Measurements from ENCODE around the gene KLHL36.

Gene KLHL36

DNA sequence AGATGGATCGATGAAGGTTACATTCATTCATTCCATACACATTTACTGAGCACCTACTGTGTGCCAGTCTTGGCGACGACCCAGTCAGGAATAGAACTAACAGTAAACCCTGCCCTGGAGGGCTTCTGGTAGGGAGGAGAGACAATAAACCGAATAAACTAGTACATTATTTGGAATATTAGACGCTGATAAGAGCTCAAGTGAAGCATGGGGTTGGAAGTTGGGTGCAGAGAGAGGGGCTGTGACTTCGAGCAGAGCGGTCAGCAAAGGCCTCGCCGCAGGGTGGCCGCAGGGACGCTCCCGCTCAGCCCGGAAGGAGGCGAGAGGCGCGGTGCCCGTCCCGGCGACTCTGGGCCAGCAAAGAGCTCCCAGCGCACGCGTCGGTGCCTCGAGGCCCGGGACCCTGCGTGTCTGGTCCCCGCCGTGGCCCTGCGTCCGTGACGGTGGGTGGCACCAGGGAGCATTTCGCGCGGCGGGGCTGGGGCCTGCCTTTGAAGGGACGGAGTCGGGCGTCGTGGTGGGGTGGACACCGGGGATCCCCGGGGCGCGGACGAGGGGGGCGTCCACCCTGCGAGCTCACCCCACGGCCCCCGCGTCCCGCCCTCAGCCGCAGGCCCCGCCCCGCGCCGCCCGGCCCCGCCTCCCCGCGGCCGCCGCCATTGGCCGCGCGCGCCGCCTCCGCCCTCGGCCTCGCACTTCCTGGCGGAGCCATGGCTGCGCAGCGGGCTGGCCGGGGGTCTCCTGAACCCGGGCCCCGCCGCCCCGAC, at the start of gene KLHL36:
TSS of gene KLHL36 (plus strand) at position 684 of the 767 bp plus-strand sequence. CDS start 2,357 bp downstream, outside the sequence.
- DNase-seq: no peak

GRCh38 chr16:84599521-84600202, 48.6 kb upstream of the KLHL36 start:
- DNase-seq: no peak

DNA sequence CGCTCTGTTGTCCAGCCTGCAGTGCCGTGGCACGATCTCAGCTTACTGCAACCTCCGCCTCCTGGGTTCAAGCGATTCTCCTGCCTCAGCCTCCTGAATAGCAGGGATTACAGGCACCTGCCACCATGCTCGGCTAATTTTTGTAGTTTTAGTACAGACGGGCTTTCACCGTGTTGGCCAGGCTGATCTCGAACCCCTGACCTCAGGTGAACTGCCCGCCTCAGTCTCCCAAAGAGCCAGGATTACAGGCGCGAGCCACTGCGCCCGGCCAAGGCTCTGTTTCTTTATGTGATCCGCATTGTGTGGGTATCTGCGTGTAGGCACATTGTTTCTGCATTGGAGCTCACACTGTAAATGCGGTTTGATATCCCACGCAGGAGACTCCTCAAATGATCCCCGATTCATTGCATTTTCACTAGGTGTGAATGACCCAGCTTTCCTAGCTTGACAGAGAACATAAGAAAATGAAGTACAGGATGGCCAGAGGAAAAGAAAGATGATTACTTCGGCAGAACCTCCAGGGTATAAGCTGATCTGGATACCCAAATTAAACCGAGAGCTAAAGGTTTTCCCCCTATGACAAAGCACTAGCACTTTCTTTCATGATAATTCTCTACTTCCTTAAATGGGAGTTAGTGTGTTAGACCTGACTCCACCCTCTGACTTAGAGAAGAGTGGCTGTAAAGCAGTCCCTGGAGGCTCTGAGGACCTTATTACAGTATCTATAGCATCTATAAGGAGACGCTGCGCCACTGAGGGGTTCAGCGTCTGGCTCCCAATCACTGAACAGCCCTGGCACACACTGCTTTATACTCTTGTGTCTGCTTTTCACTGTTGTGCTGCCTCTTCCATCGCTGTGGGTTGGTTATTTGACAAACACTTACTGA, 47.7 kb upstream of the KLHL36 start:
- no peak for DNase-seq

GRCh38 chr16:84603140-84603816, 45.0 kb upstream of the KLHL36 start:
- no peak for DNase-seq

DNA sequence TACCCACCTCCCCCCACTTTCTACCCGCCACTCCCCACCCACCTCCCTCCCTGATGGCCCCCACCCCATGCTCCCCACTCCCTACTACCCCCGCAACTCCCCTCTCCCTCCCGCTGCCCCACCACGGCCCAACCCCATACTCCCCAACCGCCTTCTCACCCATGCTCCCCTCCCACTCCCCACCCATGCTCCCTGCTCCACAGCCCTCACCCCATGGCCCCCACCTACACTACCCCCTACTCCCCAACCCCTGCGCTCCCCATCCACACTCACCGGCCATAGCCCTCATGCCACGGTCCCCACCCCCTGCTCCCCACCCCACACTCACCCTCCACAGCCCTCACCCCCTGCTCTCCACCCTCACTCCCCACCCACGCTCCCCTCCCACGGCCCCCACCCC, 44.4 kb upstream of the KLHL36 start:
- DNase-seq: no peak

DNA sequence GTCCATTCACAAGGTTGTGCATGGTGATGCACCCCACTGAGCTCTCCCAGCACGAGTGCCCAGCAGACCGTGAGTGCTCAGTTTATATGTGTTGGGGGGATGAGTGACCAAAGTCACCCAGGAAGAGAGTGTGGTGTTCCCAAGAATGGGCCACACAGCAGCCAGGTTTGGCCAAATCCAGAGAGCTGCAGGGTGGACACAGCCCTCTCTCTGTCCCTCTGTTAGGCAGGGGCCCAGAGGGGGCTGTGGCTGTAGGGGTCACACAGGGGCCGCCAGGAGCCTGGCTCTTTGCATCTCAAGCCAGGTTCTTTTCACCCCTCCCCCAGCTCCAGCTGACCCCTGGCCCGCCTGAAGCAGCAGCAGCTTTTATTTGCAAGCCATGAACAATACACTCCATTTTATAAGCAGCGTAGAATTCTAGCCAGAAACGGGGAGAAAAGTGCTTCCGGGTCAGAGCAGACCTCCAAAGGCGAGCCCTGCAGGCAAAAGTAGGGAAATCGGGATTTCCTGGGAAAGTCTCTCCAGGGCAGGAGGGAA, 43.8 kb upstream of the KLHL36 start:
- DNase-seq: no peak

DNA sequence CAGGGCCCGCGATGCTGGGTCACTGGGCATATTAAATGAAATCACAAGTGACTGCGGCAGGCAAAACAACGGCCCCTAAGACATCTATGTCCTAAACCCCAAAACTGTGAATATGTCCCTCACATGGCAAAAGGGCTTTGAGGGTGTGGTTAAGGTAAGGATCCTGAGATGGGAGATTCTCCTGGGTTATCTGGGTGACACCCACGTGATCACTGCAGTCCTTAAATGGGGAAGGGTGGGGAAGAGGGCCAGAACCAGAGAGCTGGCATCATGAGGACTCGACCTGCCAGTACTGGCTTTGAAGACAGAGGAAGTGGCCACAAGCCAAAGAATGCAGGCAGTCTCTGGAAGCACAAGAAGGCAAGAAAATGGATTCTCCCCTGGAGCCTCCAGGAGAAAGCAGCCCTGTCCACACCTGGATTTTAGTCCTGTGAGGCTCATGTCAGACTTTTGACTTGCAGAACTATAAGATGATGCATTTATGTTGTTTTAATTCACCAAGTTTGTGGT, 42.9 kb upstream of the KLHL36 start:
- no peak for DNase-seq

DNA sequence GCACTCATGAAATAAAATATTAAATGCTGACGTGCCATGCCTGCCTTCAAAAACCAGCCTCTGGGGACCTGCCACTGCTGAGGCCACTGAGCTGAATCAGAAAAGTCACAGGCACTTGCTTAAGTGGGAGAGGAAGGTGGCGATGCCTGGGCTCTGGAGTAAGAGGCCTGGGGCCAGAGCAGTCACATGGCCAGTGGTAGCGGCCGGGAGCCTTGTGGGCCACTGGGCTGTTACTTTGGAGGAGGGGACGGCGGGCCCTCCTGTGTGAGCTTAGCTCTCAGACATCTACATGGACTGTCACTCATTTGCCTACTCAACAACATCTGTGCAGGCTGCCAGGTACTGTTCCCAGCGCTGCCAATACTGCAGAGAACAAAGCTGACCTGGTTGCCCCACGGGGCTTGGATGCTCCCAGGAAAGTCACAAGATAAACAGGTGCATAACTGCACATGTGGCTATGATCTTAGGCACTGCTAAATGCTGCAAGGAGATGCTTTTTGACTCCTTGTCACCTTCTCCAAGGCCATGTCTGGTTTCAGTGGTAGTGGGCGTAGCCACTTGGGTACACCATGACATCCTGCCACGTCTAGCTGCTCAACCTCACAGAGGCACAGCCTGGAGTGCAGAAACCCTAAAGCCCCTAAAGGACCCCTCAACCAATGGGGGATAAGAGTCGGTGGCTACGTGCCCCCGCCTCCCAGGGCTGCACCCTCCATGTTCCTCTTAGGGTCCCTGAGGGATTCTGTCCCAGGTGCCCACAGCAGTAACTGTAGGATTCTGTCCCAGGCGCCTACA, 42.0 kb upstream of the KLHL36 start:
- no peak for DNase-seq

DNA sequence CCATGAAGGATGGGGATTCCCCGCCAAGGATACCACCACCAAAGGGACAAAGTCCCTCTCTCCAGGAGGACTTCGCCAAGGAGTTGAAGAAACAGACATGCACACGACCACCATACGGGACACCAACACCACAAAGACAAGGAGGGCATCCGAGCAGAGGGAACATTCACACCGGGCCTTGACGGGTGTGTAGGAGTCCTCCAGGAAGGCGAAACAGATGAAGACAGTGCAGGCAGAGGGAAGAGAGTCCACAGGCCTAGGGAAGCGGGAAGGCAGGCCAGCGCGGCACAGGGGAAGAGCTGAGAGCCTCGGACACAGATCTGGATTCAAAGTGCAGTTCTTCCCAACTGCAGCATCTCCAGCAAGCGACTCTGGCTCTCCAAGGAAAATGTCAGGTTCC, 41.2 kb upstream of the KLHL36 start:
- no peak for DNase-seq

GRCh38 chr16:84607694-84608093, 40.6 kb upstream of the KLHL36 start:
- DNase-seq: no peak

GRCh38 chr16:84608282-84608681, 40.0 kb upstream of the KLHL36 start:
- DNase-seq: no peak

GRCh38 chr16:84609563-84610177, 38.6 kb upstream of the KLHL36 start:
- DNase-seq: no peak

DNA sequence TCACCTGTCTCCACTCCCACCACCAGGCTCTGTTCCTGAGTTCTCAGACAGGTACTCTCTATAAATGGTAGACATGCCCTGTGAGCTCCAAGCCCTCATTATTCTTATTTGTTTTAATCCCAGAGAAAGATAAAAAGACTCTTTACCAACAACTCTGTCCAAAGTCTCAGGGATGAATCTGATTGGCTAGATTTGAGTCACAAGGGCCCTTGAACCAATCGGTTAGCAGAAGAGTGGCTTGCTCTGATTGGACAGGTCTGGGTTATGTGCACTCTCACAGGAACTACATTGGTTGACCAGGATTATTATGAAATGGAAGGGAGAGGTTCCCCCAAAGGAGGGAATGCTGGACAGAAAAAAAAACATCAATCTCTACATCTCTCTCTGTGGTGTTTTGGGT, 37.9 kb upstream of the KLHL36 start:
- DNase-seq: no peak

- no peak for DNase-seq
Measured at GRCh38 chr16:84611041-84611440, 37.3 kb upstream of the KLHL36 start.

GRCh38 chr16:84612686-84613085, 35.6 kb upstream of the KLHL36 start:
- no peak for DNase-seq

GRCh38 chr16:84613408-84614072, 34.8 kb upstream of the KLHL36 start:
- no peak for DNase-seq

DNA sequence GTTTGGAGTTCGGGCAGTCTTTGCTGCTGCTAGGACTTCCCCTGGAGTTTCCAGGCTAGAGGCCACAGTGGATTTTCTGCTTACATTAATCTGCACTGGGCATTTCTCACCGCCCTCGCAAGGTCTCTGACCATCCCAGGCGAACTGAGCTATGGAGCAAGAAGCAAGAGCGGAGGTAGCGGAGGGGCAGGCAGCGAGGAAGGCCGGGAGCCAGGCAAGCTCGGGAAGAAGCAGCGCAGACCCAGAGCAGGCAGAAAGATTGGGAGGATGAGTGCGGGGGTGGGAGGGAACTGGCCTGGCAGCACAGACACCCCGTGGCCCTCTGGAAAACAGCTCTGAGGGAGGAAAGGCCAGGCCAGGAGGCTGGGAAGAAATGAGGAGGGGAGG, 34.2 kb upstream of the KLHL36 start:
- DNase-seq: no peak

DNA sequence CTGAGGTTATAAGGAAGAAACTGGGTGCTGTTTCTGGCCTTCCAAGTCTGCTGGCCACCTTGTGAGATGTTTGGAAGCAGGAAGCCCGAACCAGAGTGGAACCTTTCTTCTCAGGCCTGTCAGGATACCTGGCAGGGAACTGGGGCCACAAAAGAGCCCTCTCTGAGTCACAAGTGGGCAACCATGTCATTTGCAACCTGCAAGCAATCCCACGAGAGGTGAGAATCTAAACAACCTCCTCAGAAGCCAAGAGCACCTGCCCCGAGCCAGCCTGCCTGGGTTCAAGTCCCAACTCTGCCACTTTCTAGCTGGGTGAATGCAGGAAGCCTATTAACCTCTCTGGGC, 33.7 kb upstream of the KLHL36 start:
- no peak for DNase-seq

GRCh38 chr16:84614968-84615813, 33.1 kb upstream of the KLHL36 start:
- DNase-seq: no peak

DNA sequence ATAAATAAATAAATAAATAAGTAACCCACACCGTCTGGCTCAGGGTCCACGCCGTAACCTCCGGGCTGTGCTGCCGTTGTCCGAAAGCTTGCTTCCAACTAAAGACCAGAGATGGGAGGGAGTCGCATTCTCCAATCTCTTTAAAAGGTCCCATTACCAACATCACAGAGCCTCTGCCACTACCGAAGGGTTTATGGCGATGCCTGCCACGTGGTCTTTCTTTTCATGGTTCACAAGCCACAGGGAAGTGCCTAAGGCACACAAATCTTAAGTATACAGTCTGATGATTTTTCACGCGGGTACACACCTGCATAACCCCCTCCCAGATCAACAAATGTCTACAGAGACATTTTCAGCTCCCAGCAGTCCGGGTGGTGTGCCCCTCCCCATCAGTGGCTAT, 31.8 kb upstream of the KLHL36 start:
- no peak for DNase-seq

All from cerebellar nuclear complex (tissue), 1 donor.